HEK293 (cell line): Measurements from ENCODE around the gene TMEM41A.

ENCODE experiments used
- CTCF ChIA-PET: fragments of 350-600 bp; formaldehyde crosslinking; extraction: SDS; loops from one replicate; lab custom pipeline; 2021; ENCODE audit warnings: antibody characterized with exemption; lab: Yijun Ruan, JAX
- POLR2A ChIA-PET: fragments of 300-600 bp; formaldehyde crosslinking; extraction: SDS; loops from one replicate; lab custom pipeline; 2020; ENCODE audit warnings: antibody characterized with exemption, inconsistent platforms; lab: Yijun Ruan, JAX
- H3K27ac ChIP-seq: fragments of 200-500 bp; sonication (Bioruptor generic); 2 replicates; pipeline ENCODE4 v1.5.1; 2014; ENCODE audit warnings: low read depth, low read length, control low read depth, inconsistent platforms; ENCODE audit errors: extremely low read depth
- H3K36me3 ChIP-seq, 2 experiments: fragments of 200-500 bp in 1 of 2; sonication (Bioruptor generic) in 1 of 2; 1 replicate in 1 of 2; 2 replicates in 1 of 2; pipeline ENCODE4 v1.5.1; 2014 to 2017; ENCODE audit warnings: inconsistent platforms in 2 of 2, low read length in 2 of 2; ENCODE audit not compliant: control insufficient read depth in 2 of 2, insufficient read depth in 1 of 2
- H3K4me1 ChIP-seq: fragments of 200-500 bp; sonication (Bioruptor generic); 2 replicates; pipeline ENCODE4 v1.5.1; 2014; ENCODE audit warnings: mild to moderate bottlenecking, low read length, inconsistent platforms; ENCODE audit not compliant: control insufficient read depth, insufficient read depth
- H3K4me3 ChIP-seq: 2 replicates; pipeline ENCODE4 v1.5.1; 2011; ENCODE audit warnings: low read depth, mild to moderate bottlenecking, control low read depth, low read length, moderate library complexity
- H3K9me3 ChIP-seq: fragments of 200-500 bp; sonication (Bioruptor generic); 2 replicates; pipeline ENCODE4 v1.5.1; 2014; ENCODE audit warnings: low read depth, low read length, inconsistent platforms; ENCODE audit not compliant: control insufficient read depth, insufficient read depth
- EGR2 ChIP-seq: fragments of 450-650 bp; formaldehyde crosslinking; IDR thresholded peaks from 2 replicates; pipeline ENCODE4 v1.5.1; 2016; ENCODE audit warnings: low read depth, missing biosample characterization, missing genetic modification characterization
- KLF1 ChIP-seq: fragments of 450-650 bp; formaldehyde crosslinking; IDR thresholded peaks from 2 replicates; pipeline ENCODE4 v1.5.1; 2016; ENCODE audit warnings: missing biosample characterization, missing genetic modification characterization
- MYNN ChIP-seq: fragments of 450-650 bp; formaldehyde crosslinking; IDR thresholded peaks from 2 replicates; pipeline ENCODE4 v1.5.1; 2016; ENCODE audit warnings: missing biosample characterization, missing genetic modification characterization, borderline replicate concordance
- PBX3 ChIP-seq: sonication (generic); formaldehyde crosslinking; IDR thresholded peaks from 2 replicates; pipeline ENCODE4 v1.8.1; 2022; ENCODE audit warnings: mild to moderate bottlenecking, moderate library complexity, missing genetic modification reagents
- ZBTB10 ChIP-seq: fragments of 450-650 bp; formaldehyde crosslinking; IDR thresholded peaks from 2 replicates; pipeline ENCODE4 v1.5.1; 2016; ENCODE audit warnings: missing biosample characterization, missing genetic modification characterization
- ZFP37 ChIP-seq: fragments of 450-650 bp; formaldehyde crosslinking; IDR thresholded peaks from 2 replicates; pipeline ENCODE4 v1.5.1; 2016; ENCODE audit warnings: missing biosample characterization, missing genetic modification characterization
- ZNF184 ChIP-seq: fragments of 450-650 bp; IDR thresholded peaks from 2 replicates; pipeline ENCODE4 v1.5.1; 2018; ENCODE audit warnings: missing biosample characterization, mild to moderate bottlenecking, missing genetic modification characterization
- ZNF274 ChIP-seq, 2 experiments: fragments of 200-500 bp in 1 of 2; fragments of 450-650 bp in 1 of 2; sonication (Bioruptor generic) in 1 of 2; formaldehyde crosslinking in 1 of 2; IDR thresholded peaks; 2 replicates each; pipeline versions ENCODE4 v1.5.1 to v1.6.1; 2014 to 2016; ENCODE audit warnings: borderline replicate concordance in 1 of 2, inconsistent platforms in 1 of 2, low read length in 1 of 2, missing biosample characterization in 1 of 2, missing genetic modification characterization in 1 of 2
- ZNF335 ChIP-seq: fragments of 450-650 bp; formaldehyde crosslinking; conservative IDR thresholded peaks from 2 replicates; pipeline ENCODE4 v1.5.1; 2016; ENCODE audit warnings: missing biosample characterization, missing genetic modification characterization
- ZNF394 ChIP-seq: fragments of 450-650 bp; formaldehyde crosslinking; IDR thresholded peaks from 2 replicates; pipeline ENCODE4 v1.5.1; 2016; ENCODE audit warnings: missing biosample characterization, missing genetic modification characterization, mild to moderate bottlenecking, moderate library complexity, borderline replicate concordance
- ZNF513 ChIP-seq: fragments of 450-650 bp; IDR thresholded peaks from 2 replicates; pipeline ENCODE4 v1.5.1; 2018; ENCODE audit warnings: missing biosample characterization, missing genetic modification characterization
- ZNF530 ChIP-seq: fragments of 450-650 bp; formaldehyde crosslinking; IDR thresholded peaks from 2 replicates; pipeline ENCODE4 v1.5.1; 2016; ENCODE audit warnings: low read depth, missing biosample characterization, missing genetic modification characterization
- ZNF596 ChIP-seq: fragments of 450-650 bp; IDR thresholded peaks from 2 replicates; pipeline ENCODE4 v1.5.0; 2018; ENCODE audit warnings: missing biosample characterization, mild to moderate bottlenecking, missing genetic modification characterization, moderate library complexity
- ZSCAN18 ChIP-seq: fragments of 450-650 bp; formaldehyde crosslinking; IDR thresholded peaks from 2 replicates; pipeline ENCODE4 v1.5.1; 2016; ENCODE audit warnings: missing biosample characterization, missing genetic modification characterization
- TF ChIP-seq, protein P1 (sequence below): fragments of 450-650 bp; formaldehyde crosslinking; IDR thresholded peaks from 2 replicates; pipeline ENCODE4 v1.5.1; 2016; ENCODE audit warnings: missing biosample characterization, missing genetic modification characterization
- TF ChIP-seq, protein P2 (sequence below): fragments of 450-650 bp; formaldehyde crosslinking; IDR thresholded peaks from 2 replicates; pipeline ENCODE4 v1.5.1; 2017; ENCODE audit warnings: missing biosample characterization, missing genetic modification characterization

Gene TMEM41A

DNA sequence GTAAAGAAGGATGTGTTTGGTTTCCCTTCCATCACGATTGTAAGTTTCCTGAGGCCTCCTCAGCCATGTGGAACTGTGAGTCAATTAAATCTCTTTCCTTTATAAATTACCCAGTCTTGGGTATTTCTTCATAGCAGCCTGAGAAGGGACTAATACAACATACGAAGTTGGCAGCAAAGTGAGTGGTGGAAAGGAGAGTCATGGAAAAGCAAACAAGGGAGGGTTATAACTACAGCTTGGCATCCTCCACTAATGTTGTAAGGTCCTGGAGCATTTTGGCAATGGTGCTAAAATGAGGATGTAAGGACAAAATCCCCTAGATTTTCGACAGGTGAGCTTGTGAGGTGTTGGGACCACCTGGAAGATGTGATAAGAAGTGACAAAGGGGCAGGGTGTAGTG, 5.8 kb upstream of the TMEM41A start:
- Histone ChIP-seq H3K4me1 (no peaks in the 10 kb centered on the region), H3K27ac (no peak overlapping the region), H3K36me3 (no peaks in the 10 kb centered on the region), H3K4me3 (no peak overlapping the region), H3K9me3 (no peaks in the 10 kb centered on the region)
- ChIA-PET POLR2A (no interaction called here), CTCF (no interaction called here)
- TF ChIP-seq ZNF274 (IDR thresholded peaks at IDR 0.05; ENCODE audit: low read length) (no peak), ZNF274 (tag by site-specific recombination; IDR thresholded peaks at IDR 0.05; ENCODE audit: borderline replicate concordance) (no peak), ZNF335 (tag by site-specific recombination) (no peak), EGR2 (tag by site-specific recombination) (no peak), ZBTB10 (tag by site-specific recombination) (no peak), ZFP37 (tag by site-specific recombination) (no peak), PBX3 (CRISPR knock-in tag) (no peak), KLF1 (tag by site-specific recombination) (no peak), ZNF530 (tag by site-specific recombination) (no peak), ZNF184 (tag by site-specific recombination) (no peak), ZNF513 (tag by site-specific recombination) (no peak), ZSCAN18 (tag by site-specific recombination) (no peak), ZNF394 (tag by site-specific recombination) (no peak), MYNN (no peak), ZNF596 (tag by site-specific recombination) (no peak)
- TF ChIP-seq, protein P1, sequence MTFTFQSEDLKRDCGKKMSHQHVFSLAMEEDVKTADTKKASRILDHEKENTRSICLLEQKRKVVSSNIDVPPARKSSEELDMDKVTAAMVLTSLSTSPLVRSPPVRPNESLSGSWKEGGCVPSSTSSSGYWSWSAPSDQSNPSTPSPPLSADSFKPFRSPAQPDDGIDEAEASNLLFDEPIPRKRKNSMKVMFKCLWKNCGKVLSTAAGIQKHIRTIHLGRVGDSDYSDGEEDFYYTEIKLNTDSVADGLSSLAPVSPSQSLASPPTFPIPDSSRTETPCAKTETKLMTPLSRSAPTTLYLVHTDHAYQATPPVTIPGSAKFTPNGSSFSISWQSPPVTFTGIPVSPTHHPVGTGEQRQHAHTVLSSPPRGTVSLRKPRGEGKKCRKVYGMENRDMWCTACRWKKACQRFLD = no peak
- TF ChIP-seq, protein P2, sequence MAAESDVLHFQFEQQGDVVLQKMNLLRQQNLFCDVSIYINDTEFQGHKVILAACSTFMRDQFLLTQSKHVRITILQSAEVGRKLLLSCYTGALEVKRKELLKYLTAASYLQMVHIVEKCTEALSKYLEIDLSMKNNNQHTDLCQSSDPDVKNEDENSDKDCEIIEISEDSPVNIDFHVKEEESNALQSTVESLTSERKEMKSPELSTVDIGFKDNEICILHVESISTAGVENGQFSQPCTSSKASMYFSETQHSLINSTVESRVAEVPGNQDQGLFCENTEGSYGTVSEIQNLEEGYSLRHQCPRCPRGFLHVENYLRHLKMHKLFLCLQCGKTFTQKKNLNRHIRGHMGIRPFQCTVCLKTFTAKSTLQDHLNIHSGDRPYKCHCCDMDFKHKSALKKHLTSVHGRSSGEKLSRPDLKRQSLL = no peak
